DOHH2 (cell line): Measurements from ENCODE around the gene KCP.

Source experiments
- H3F3A ChIP-seq: fragments of 200-600 bp; sonication (generic), shearing (Covaris generic); 2 replicates; pipeline ENCODE4 v1.6.0; 2016; ENCODE audit warnings: antibody characterized with exemption, mild to moderate bottlenecking; ENCODE audit not compliant: control insufficient read depth, insufficient read depth
- H3K27ac ChIP-seq: fragments of 200-600 bp; sonication (generic); 2 replicates; pipeline ENCODE4 v1.5.1; 2014; ENCODE audit warnings: low read depth, mild to moderate bottlenecking, low read length, moderate library complexity
- H3K27me3 ChIP-seq: fragments of 200-600 bp; sonication (generic); 2 replicates; pipeline ENCODE4 v1.6.1; 2014; ENCODE audit warnings: mild to moderate bottlenecking, low read length, mixed read lengths; ENCODE audit not compliant: control insufficient read depth
- H3K36me3 ChIP-seq: fragments of 200-600 bp; sonication (generic); 2 replicates; pipeline ENCODE4 v1.6.1; 2014; ENCODE audit warnings: mild to moderate bottlenecking, low read length, moderate library complexity, mixed read lengths; ENCODE audit not compliant: control insufficient read depth
- H3K4me1 ChIP-seq: fragments of 200-600 bp; sonication (generic); 2 replicates; pipeline ENCODE4 v1.6.1; 2014; ENCODE audit warnings: mild to moderate bottlenecking, low read length, mixed read lengths; ENCODE audit not compliant: control insufficient read depth
- H3K4me2 ChIP-seq: fragments of 200-600 bp; sonication (generic); 2 replicates; pipeline ENCODE4 v1.6.0; 2014; ENCODE audit warnings: mild to moderate bottlenecking, low read length, moderate library complexity
- H3K4me3 ChIP-seq: fragments of 200-600 bp; sonication (generic); 2 replicates; pipeline ENCODE4 v1.5.1; 2014; ENCODE audit warnings: mild to moderate bottlenecking, low read length, mixed read lengths
- H3K79me2 ChIP-seq: fragments of 200-600 bp; sonication (generic); 2 replicates; pipeline ENCODE4 v1.6.1; 2014; ENCODE audit warnings: mild to moderate bottlenecking, low read length, mixed read lengths; ENCODE audit not compliant: control insufficient read depth
- H3K9me2 ChIP-seq: fragments of 200-600 bp; sonication (generic); replicated peaks from 2 replicates; pipeline ENCODE4 v1.6.1; 2014; ENCODE audit warnings: mild to moderate bottlenecking, low read length, mixed read lengths; ENCODE audit not compliant: control insufficient read depth
- H3K9me3 ChIP-seq: fragments of 200-600 bp; sonication (generic); 2 replicates; pipeline ENCODE4 v1.6.1; 2014; ENCODE audit warnings: antibody characterized with exemption, low read length, mixed read lengths; ENCODE audit not compliant: control insufficient read depth, insufficient read depth
- H4K20me1 ChIP-seq: fragments of 200-600 bp; sonication (generic); 2 replicates; pipeline ENCODE4 v1.6.0; 2014; ENCODE audit warnings: low read depth, mild to moderate bottlenecking, antibody characterized with exemption, low read length, moderate library complexity; ENCODE audit not compliant: control insufficient read depth, insufficient read depth
- CTCF ChIP-seq: fragments of 200-600 bp; sonication (generic); IDR thresholded peaks from one replicate; pipeline ENCODE4 v1.5.1; 2014; ENCODE audit warnings: antibody characterized with exemption, mild to moderate bottlenecking, low read depth, low read length; ENCODE audit not compliant: poor library complexity, severe bottlenecking
- EZH2phosphoT487 ChIP-seq: fragments of 200-600 bp; sonication (generic); IDR thresholded peaks from 2 replicates; pipeline ENCODE4 v1.6.1; 2017; ENCODE audit warnings: borderline replicate concordance, mild to moderate bottlenecking, antibody characterized with exemption, low read length, moderate library complexity, mixed read lengths

KCP gene

GRCh38 chr7:128829391-128830166, 80.9 kb downstream of the KCP start:
- peak overlapping the region; percentile 35; the same call in 1 of the 2 replicates for H3K4me2 ChIP-seq
- H3K4me1 ChIP-seq = peaks cover 44% of the 10 kb centered on the region
- peaks cover 28% of the 10 kb centered on the region for H3K27me3 ChIP-seq
- no peaks in the 10 kb centered on the region for H3K36me3 ChIP-seq
- H3F3A ChIP-seq = peaks cover 1% of the 10 kb centered on the region
- H3K9me3 ChIP-seq = no peaks in the 10 kb centered on the region
- H3K79me2 ChIP-seq = no peaks in the 10 kb centered on the region
- no peaks in the 10 kb centered on the region for H3K9me2 ChIP-seq
- TF ChIP-seq EZH2phosphoT487 (0 out of 2 replicates have a peak, but pooled peaks have one; percentile 30), CTCF (no peak)
- H3K27ac ChIP-seq = no peak overlapping the region
- H4K20me1 ChIP-seq = no peaks in the 10 kb centered on the region
- peak overlapping the region; percentile 14; the same call in 1 of the 2 replicates for H3K4me3 ChIP-seq

DNA sequence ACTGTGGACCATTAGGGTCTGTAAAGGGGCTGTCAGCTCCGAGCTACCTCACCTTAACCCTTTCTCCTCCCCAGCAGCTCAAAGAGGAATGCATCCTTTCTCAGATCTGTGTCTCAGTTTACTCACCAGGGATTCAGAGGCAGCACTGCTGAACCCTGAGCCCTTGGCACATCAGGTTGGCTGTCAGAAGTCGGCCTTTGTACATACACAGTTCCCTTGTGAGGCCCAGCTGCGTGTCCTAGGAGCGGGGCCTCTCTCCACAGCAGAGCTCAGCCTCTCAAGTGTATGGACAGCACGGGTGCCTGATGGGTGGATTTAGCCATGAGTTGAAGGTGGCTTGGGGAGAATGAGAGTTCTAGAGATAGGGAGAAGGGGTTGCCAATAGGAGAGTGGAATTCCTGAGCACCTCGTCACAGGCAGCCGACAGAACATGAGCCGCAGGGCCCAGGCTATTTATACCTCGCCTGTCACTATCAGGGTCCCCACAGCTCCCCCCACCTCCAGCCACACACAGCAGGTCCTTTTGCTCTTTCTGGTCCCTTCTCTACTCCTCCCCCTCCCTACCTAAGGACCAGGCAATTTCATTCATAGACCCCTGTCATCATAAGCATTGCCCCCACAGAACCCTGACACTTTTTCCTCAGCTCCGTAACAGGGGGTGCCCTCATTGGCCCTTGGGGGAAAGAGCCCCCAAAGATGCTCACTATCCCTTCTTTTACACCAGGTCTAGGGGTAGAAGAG, 82.4 kb downstream of the KCP start:
- peaks cover 36% of the 10 kb centered on the region for H3K4me1 ChIP-seq
- no peaks in the 10 kb centered on the region for H3F3A ChIP-seq
- no peaks in the 10 kb centered on the region for H3K9me2 ChIP-seq
- no peaks in the 10 kb centered on the region for H4K20me1 ChIP-seq
- no peaks in the 10 kb centered on the region for H3K79me2 ChIP-seq
- peaks cover 23% of the 10 kb centered on the region for H3K27me3 ChIP-seq
- H3K4me3 ChIP-seq = no peak overlapping the region
- H3K36me3 ChIP-seq = no peaks in the 10 kb centered on the region
- H3K27ac ChIP-seq = no peak overlapping the region
- no peak overlapping the region for H3K4me2 ChIP-seq
- H3K9me3 ChIP-seq = no peaks in the 10 kb centered on the region
- TF ChIP-seq CTCF (no peak), EZH2phosphoT487 (no peak)

GRCh38 chr7:128827248-128827958, 83.1 kb downstream of the KCP start:
- H3K9me3 ChIP-seq = no peaks in the 10 kb centered on the region
- H3K79me2 ChIP-seq = no peaks in the 10 kb centered on the region
- H3K4me2 ChIP-seq = no peak overlapping the region
- no peaks in the 10 kb centered on the region for H3F3A ChIP-seq
- H3K9me2 ChIP-seq = no peaks in the 10 kb centered on the region
- peaks cover 23% of the 10 kb centered on the region for H3K27me3 ChIP-seq
- no peaks in the 10 kb centered on the region for H4K20me1 ChIP-seq
- H3K4me3 ChIP-seq = no peak overlapping the region
- H3K36me3 ChIP-seq = no peaks in the 10 kb centered on the region
- H3K27ac ChIP-seq = no peak overlapping the region
- peaks cover 29% of the 10 kb centered on the region for H3K4me1 ChIP-seq
- no peak for TF ChIP-seq CTCF
- no peak for TF ChIP-seq EZH2phosphoT487
